Mesendoderm (in vitro differentiated cells): Measurements from ENCODE around the gene ACSL3.

Experiments used
- DNase-seq: peaks from one replicate; pipeline ENCODE4 v3.0.0; 2013
- H2AK5ac ChIP-seq: 2 replicates; pipeline ENCODE4 v1.6.1; 2013; ENCODE audit warnings: low read length, inconsistent platforms
- H2BK120ac ChIP-seq: 2 replicates; pipeline ENCODE4 v1.6.1; 2013; ENCODE audit warnings: low read depth, mild to moderate bottlenecking, low read length, moderate library complexity, mixed read lengths
- H2BK15ac ChIP-seq: replicated peaks from 2 replicates; pipeline ENCODE4 v1.6.1; 2013; ENCODE audit warnings: low read depth, mild to moderate bottlenecking, moderate library complexity
- H2BK5ac ChIP-seq: 2 replicates; pipeline ENCODE4 v1.6.1; 2013; ENCODE audit warnings: low read length, inconsistent platforms
- H3K18ac ChIP-seq: 2 replicates; pipeline ENCODE4 v1.6.1; 2013; ENCODE audit warnings: mild to moderate bottlenecking, low read length, mixed read lengths
- H3K23ac ChIP-seq: one replicate; pipeline ENCODE4 v1.6.1; 2013; ENCODE audit warnings: low read length
- H3K27ac ChIP-seq: 2 replicates; pipeline ENCODE4 v1.5.1; 2013; ENCODE audit warnings: low read depth, mild to moderate bottlenecking, inconsistent platforms, low read length, moderate library complexity
- H3K27me3 ChIP-seq: 2 replicates; pipeline ENCODE4 v1.6.1; 2013; ENCODE audit warnings: low read length, control low read depth, mild to moderate bottlenecking, inconsistent platforms; ENCODE audit not compliant: insufficient read depth, poor library complexity
- H3K36me3 ChIP-seq: 2 replicates; pipeline ENCODE4 v1.6.1; 2013; ENCODE audit warnings: low read length, inconsistent platforms; ENCODE audit not compliant: control insufficient read depth, insufficient read depth
- H3K4ac ChIP-seq: one replicate; pipeline ENCODE4 v1.6.1; 2013; ENCODE audit warnings: low read depth, mild to moderate bottlenecking, low read length, moderate library complexity
- H3K4me1 ChIP-seq: 2 replicates; pipeline ENCODE4 v1.6.1; 2013; ENCODE audit warnings: low read depth, low read length, inconsistent platforms; ENCODE audit not compliant: control insufficient read depth
- H3K4me2 ChIP-seq: 2 replicates; pipeline ENCODE4 v1.6.1; 2013; ENCODE audit warnings: low read length
- H3K4me3 ChIP-seq: 2 replicates; pipeline ENCODE4 v1.5.1; 2013; ENCODE audit warnings: mild to moderate bottlenecking, low read length
- H3K56ac ChIP-seq: one replicate; pipeline ENCODE4 v1.6.1; 2013; ENCODE audit warnings: low read length
- H3K79me1 ChIP-seq: 2 replicates; pipeline ENCODE4 v1.6.1; 2013; ENCODE audit warnings: low read length, inconsistent platforms
- H3K79me2 ChIP-seq: 2 replicates; pipeline ENCODE4 v1.6.1; 2013; ENCODE audit warnings: mild to moderate bottlenecking, low read length; ENCODE audit not compliant: control insufficient read depth, insufficient read depth
- H3K9ac ChIP-seq: 2 replicates; pipeline ENCODE4 v1.6.1; 2013; ENCODE audit warnings: low read length, inconsistent platforms
- H4K5ac ChIP-seq: one replicate; pipeline ENCODE4 v1.6.1; 2013; ENCODE audit warnings: low read length
- H4K8ac ChIP-seq: one replicate; pipeline ENCODE4 v1.6.1; 2013; ENCODE audit warnings: low read depth, mild to moderate bottlenecking, control low read depth, low read length, moderate library complexity
- WGBS: extraction: QIAGEN DNeasy Blood & Tissue Kit; methylation state at CpG from one replicate; pipeline ENCODE4 v1.1.7; 2013; ENCODE audit warnings: low lambda C conversion rate, missing lambda C conversion rate; ENCODE audit not compliant: insufficient coverage; ENCODE audit errors: extremely low coverage; 5-methylcytosine and 5-hydroxymethylcytosine counted together

Gene ACSL3

GRCh38 chr2:222950638-222951285 lies 89.9 kb downstream of the ACSL3 start:
- no peaks in the 10 kb centered on the region for H3K79me2 ChIP-seq
- H2BK5ac ChIP-seq, result no peak overlapping the region
- no peak overlapping the region for H4K5ac ChIP-seq
- no peak overlapping the region for H3K4ac ChIP-seq
- H2AK5ac ChIP-seq, result no peak overlapping the region
- whole genome bisulfite sequencing, result no CpG with 5 or more reads among the region's 13 CpGs
- no peaks in the 10 kb centered on the region for H3K79me1 ChIP-seq
- no peak overlapping the region for H2BK120ac ChIP-seq
- H2BK15ac ChIP-seq, result no peak overlapping the region
- H3K4me2 ChIP-seq, result no peak overlapping the region
- no peak overlapping the region for H3K27ac ChIP-seq
- no peak overlapping the region for H3K18ac ChIP-seq
- no peak overlapping the region for H3K4me3 ChIP-seq
- no peaks in the 10 kb centered on the region for H3K4me1 ChIP-seq
- no peak overlapping the region for H4K8ac ChIP-seq
- no peaks in the 10 kb centered on the region for H3K36me3 ChIP-seq
- no peak overlapping the region for H3K23ac ChIP-seq
- no peak for DNase-seq
- no peak overlapping the region for H3K9ac ChIP-seq
- no peak overlapping the region for H3K56ac ChIP-seq
- H3K27me3 ChIP-seq, result no peaks in the 10 kb centered on the region

GRCh38 chr2:222952204-222952603 lies 91.4 kb downstream of the ACSL3 start:
- Histone ChIP-seq H3K27me3 (no peaks in the 10 kb centered on the region), H3K27ac (no peak overlapping the region), H3K4me2 (no peak overlapping the region), H4K5ac (no peak overlapping the region), H3K9ac (no peak overlapping the region), H2AK5ac (no peak overlapping the region), H3K79me1 (no peaks in the 10 kb centered on the region), H3K4ac (no peak overlapping the region), H3K4me3 (no peak overlapping the region), H2BK120ac (no peak overlapping the region), H2BK5ac (no peak overlapping the region), H3K18ac (no peak overlapping the region), H3K36me3 (no peaks in the 10 kb centered on the region), H2BK15ac (no peak overlapping the region), H3K4me1 (no peaks in the 10 kb centered on the region), H3K56ac (no peak overlapping the region), H3K23ac (no peak overlapping the region), H4K8ac (no peak overlapping the region), H3K79me2 (no peaks in the 10 kb centered on the region)
- no peak for DNase-seq

GRCh38 chr2:222955008-222955407 lies 94.2 kb downstream of the ACSL3 start:
- no peak overlapping the region for H2BK15ac ChIP-seq
- no peaks in the 10 kb centered on the region for H3K36me3 ChIP-seq
- no peak overlapping the region for H2AK5ac ChIP-seq
- H3K4me2 ChIP-seq, result no peak overlapping the region
- H3K9ac ChIP-seq, result no peak overlapping the region
- no peak overlapping the region for H4K8ac ChIP-seq
- H3K56ac ChIP-seq, result no peak overlapping the region
- H3K27ac ChIP-seq, result no peak overlapping the region
- H2BK5ac ChIP-seq, result no peak overlapping the region
- no CpG with 5 or more reads among the region's 1 CpG for WGBS
- H3K79me2 ChIP-seq, result no peaks in the 10 kb centered on the region
- no peak for DNase-seq
- H2BK120ac ChIP-seq, result no peak overlapping the region
- H3K79me1 ChIP-seq, result no peaks in the 10 kb centered on the region
- no peak overlapping the region for H4K5ac ChIP-seq
- no peak overlapping the region for H3K4ac ChIP-seq
- H3K18ac ChIP-seq, result no peak overlapping the region
- H3K4me3 ChIP-seq, result no peak overlapping the region
- no peak overlapping the region for H3K23ac ChIP-seq
- no peaks in the 10 kb centered on the region for H3K27me3 ChIP-seq
- H3K4me1 ChIP-seq, result no peaks in the 10 kb centered on the region

- H3K79me2 ChIP-seq, result no peaks in the 10 kb centered on the region
- H3K9ac ChIP-seq, result no peak overlapping the region
- H3K4me3 ChIP-seq, result no peak overlapping the region
- no peak overlapping the region for H2BK120ac ChIP-seq
- no peak overlapping the region for H3K23ac ChIP-seq
- no peaks in the 10 kb centered on the region for H3K36me3 ChIP-seq
- H3K27ac ChIP-seq, result no peak overlapping the region
- H2BK5ac ChIP-seq, result no peak overlapping the region
- H2BK15ac ChIP-seq, result no peak overlapping the region
- no CpG with 5 or more reads among the region's 4 CpGs for WGBS
- peak; percentile 97 for DNase-seq
- no peak overlapping the region for H3K4ac ChIP-seq
- no peaks in the 10 kb centered on the region for H3K79me1 ChIP-seq
- peak overlapping the region; percentile 43 for H3K56ac ChIP-seq
- H3K18ac ChIP-seq, result no peak overlapping the region
- no peak overlapping the region for H4K5ac ChIP-seq
- H3K4me2 ChIP-seq, result no peak overlapping the region
- H4K8ac ChIP-seq, result no peak overlapping the region
- H3K4me1 ChIP-seq, result no peaks in the 10 kb centered on the region
- no peaks in the 10 kb centered on the region for H3K27me3 ChIP-seq
- no peak overlapping the region for H2AK5ac ChIP-seq
Measured at GRCh38 chr2:222959358-222959757, 98.5 kb downstream of the ACSL3 start.

- H3K9ac ChIP-seq, result no peak overlapping the region
- no CpG with 5 or more reads among the region's 6 CpGs for WGBS
- no peaks in the 10 kb centered on the region for H3K79me1 ChIP-seq
- H2BK15ac ChIP-seq, result no peak overlapping the region
- no peak overlapping the region for H3K4me3 ChIP-seq
- no peak overlapping the region for H3K4ac ChIP-seq
- H4K5ac ChIP-seq, result no peak overlapping the region
- no peak overlapping the region for H4K8ac ChIP-seq
- no peaks in the 10 kb centered on the region for H3K4me1 ChIP-seq
- no peak for DNase-seq
- H2BK120ac ChIP-seq, result no peak overlapping the region
- H2AK5ac ChIP-seq, result no peak overlapping the region
- H3K56ac ChIP-seq, result peak overlapping the region; percentile 43
- H3K79me2 ChIP-seq, result no peaks in the 10 kb centered on the region
- H3K36me3 ChIP-seq, result no peaks in the 10 kb centered on the region
- no peak overlapping the region for H3K27ac ChIP-seq
- H3K27me3 ChIP-seq, result no peaks in the 10 kb centered on the region
- H3K23ac ChIP-seq, result no peak overlapping the region
- H3K4me2 ChIP-seq, result no peak overlapping the region
- no peak overlapping the region for H3K18ac ChIP-seq
- H2BK5ac ChIP-seq, result no peak overlapping the region
Measured at GRCh38 chr2:222960126-222960525, 99.3 kb downstream of the ACSL3 start.

- Histone ChIP-seq H3K79me1 (no peaks in the 10 kb centered on the region), H2BK5ac (no peak overlapping the region), H3K56ac (no peak overlapping the region), H3K79me2 (no peaks in the 10 kb centered on the region), H4K8ac (no peak overlapping the region), H3K4me3 (no peak overlapping the region), H3K4me1 (no peaks in the 10 kb centered on the region), H3K9ac (no peak overlapping the region), H2BK15ac (no peak overlapping the region), H3K23ac (no peak overlapping the region), H3K18ac (no peak overlapping the region), H2AK5ac (no peak overlapping the region), H3K27me3 (no peaks in the 10 kb centered on the region), H3K4ac (no peak overlapping the region), H3K27ac (no peak overlapping the region), H2BK120ac (no peak overlapping the region), H4K5ac (no peak overlapping the region), H3K36me3 (no peaks in the 10 kb centered on the region), H3K4me2 (no peak overlapping the region)
- no CpG with 5 or more reads among the region's 7 CpGs for WGBS
- DNase-seq, result no peak
Measured at GRCh38 chr2:222963641-222964040, 102.8 kb downstream of the ACSL3 start.
